HEK293T (cell line): ENCODE data around the gene MYLK.

Experiments
- ARNT ChIP-seq: fragments of 450-650 bp; IDR thresholded peaks from 2 replicates; pipeline ENCODE4 v1.6.1; 2017; ENCODE audit warnings: mild to moderate bottlenecking
- BHLHE40 ChIP-seq: fragments of 450-650 bp; IDR thresholded peaks from 2 replicates; pipeline ENCODE4 v1.6.1; 2016; ENCODE audit warnings: mild to moderate bottlenecking, moderate library complexity, borderline replicate concordance
- ELF4 ChIP-seq: fragments of 450-650 bp; IDR thresholded peaks from 2 replicates; pipeline ENCODE4 v1.6.1; 2017; ENCODE audit warnings: antibody characterized with exemption
- FOXA1 ChIP-seq: fragments of 450-650 bp; IDR thresholded peaks from 2 replicates; pipeline ENCODE4 v1.6.1; 2016; ENCODE audit warnings: mild to moderate bottlenecking
- FOXK2 ChIP-seq: fragments of 450-650 bp; IDR thresholded peaks from 2 replicates; pipeline ENCODE4 v1.6.1; 2016; ENCODE audit warnings: mild to moderate bottlenecking
- FOXM1 ChIP-seq: fragments of 450-650 bp; IDR thresholded peaks from 2 replicates; pipeline ENCODE4 v1.6.1; 2017; ENCODE audit warnings: mild to moderate bottlenecking, borderline replicate concordance
- HDGF ChIP-seq: fragments of 450-650 bp; IDR thresholded peaks from 2 replicates; pipeline ENCODE4 v1.6.1; 2017; ENCODE audit warnings: antibody characterized with exemption, borderline replicate concordance
- LEF1 ChIP-seq: fragments of 450-650 bp; IDR thresholded peaks from 2 replicates; pipeline ENCODE4 v1.6.1; 2017; ENCODE audit warnings: mild to moderate bottlenecking, borderline replicate concordance
- NFRKB ChIP-seq: fragments of 450-650 bp; IDR thresholded peaks from 2 replicates; pipeline ENCODE4 v1.6.1; 2016; ENCODE audit warnings: mild to moderate bottlenecking, moderate library complexity
- SP1 ChIP-seq: fragments of 450-650 bp; IDR thresholded peaks from 2 replicates; pipeline ENCODE4 v1.6.1; 2017
- SUZ12 ChIP-seq: fragments of 450-650 bp; IDR thresholded peaks from 2 replicates; pipeline ENCODE4 v1.6.1; 2016; ENCODE audit warnings: mild to moderate bottlenecking
- ZNF384 ChIP-seq: fragments of 450-650 bp; IDR thresholded peaks from 2 replicates; pipeline ENCODE4 v1.6.1; 2016
- TF ChIP-seq, protein P1 (sequence below): fragments of 450-650 bp; IDR thresholded peaks from 2 replicates; pipeline ENCODE4 v1.6.1; 2016

DNA sequence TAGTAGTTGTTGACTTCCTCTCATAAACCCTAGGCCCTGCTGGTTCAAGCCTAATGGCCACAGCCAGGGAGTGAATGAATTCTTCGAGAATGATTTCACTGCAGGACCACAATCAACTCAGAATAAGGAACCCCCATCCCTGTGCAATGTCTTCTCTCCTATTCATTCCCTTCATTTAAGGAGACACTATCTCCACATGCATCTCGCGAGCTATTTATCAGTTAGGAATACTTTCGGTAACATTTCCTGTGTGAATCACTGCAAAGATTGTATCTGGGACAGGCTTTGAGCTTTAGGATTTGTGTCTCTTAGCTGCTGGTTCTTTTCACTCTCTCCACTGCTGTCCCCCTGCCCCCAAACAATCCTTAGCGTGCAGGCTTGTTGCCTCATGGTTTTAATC is 94.4 kb downstream of the MYLK start:
- TF ChIP-seq BHLHE40 (no peak), FOXM1 (no peak), ZNF384 (no peak), SUZ12 (no peak), ELF4 (no peak), SP1 (no peak), FOXK2 (no peak), FOXA1 (no peak), LEF1 (no peak), ARNT (no peak), HDGF (no peak), NFRKB (no peak)
- TF ChIP-seq, protein P1, sequence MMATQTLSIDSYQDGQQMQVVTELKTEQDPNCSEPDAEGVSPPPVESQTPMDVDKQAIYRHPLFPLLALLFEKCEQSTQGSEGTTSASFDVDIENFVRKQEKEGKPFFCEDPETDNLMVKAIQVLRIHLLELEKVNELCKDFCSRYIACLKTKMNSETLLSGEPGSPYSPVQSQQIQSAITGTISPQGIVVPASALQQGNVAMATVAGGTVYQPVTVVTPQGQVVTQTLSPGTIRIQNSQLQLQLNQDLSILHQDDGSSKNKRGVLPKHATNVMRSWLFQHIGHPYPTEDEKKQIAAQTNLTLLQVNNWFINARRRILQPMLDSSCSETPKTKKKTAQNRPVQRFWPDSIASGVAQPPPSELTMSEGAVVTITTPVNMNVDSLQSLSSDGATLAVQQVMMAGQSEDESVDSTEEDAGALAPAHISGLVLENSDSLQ, result no peak
